ENCODE data around the gene GOLIM4. TPM values are rescaled to one million over a fixed set of nuclear protein-coding genes. Genes with fewer than 3 reads are reported as not detected.

The GOLIM4 gene
- total and polyA plus RNA-seq, 2 donors (not counting 1 experiment from before 2014, with no cell fraction given) = 46.2 to 77.3 TPM

GRCh38 chr3:168080499-168081170 lies 15.1 kb downstream of the GOLIM4 start:
- H3K9ac ChIP-seq (ENCODE audit: insufficient read depth, low read length) = no peak overlapping the region
- H3K9me3 ChIP-seq (ENCODE audit: control insufficient read depth, insufficient read depth, low read depth, low read length) = no peaks in the 10 kb centered on the region
- H3K27me3 ChIP-seq (ENCODE audit: control insufficient read depth, insufficient read depth, low read length) = no peaks in the 10 kb centered on the region
- peaks cover 51% of the 10 kb centered on the region for H3K79me2 ChIP-seq (ENCODE audit: control insufficient read depth, insufficient read depth, low read length)
- no peak overlapping the region for H2AFZ ChIP-seq (ENCODE audit: low read length)
- TF ChIP-seq EZH2 (IDR thresholded peaks at IDR 0.05; ENCODE audit: low read length, missing control alignments) = no peak
- TF ChIP-seq CTCF (conservative IDR thresholded peaks at IDR 0.05 in 1 of 2, IDR thresholded peaks at IDR 0.05 in 1 of 2; ENCODE audit: low read depth in 1 of 2, low read length in 2 of 2) = no peak
- no peak overlapping the region for H3K4me2 ChIP-seq (ENCODE audit: extremely low read depth, insufficient read depth, low read length)
- H3K27ac ChIP-seq (ENCODE audit: insufficient read depth, low read length) = no peak overlapping the region
- no peaks in the 10 kb centered on the region for H4K20me1 ChIP-seq (ENCODE audit: control insufficient read depth, extremely low read depth, insufficient read depth, low read length)
- DNase-seq (ENCODE audit: low read depth in 2 of 2) = no peak
- H3K4me1 ChIP-seq (ENCODE audit: control insufficient read depth, extremely low read depth, insufficient read depth, low read length) = no peaks in the 10 kb centered on the region
- no peak overlapping the region for H3K4me3 ChIP-seq (replicated peaks in 1 of 4; ENCODE audit: control extremely low read depth in 1 of 4, insufficient read depth in 1 of 4, low read depth in 3 of 4, low read length in 4 of 4)
- no peaks in the 10 kb centered on the region for H3K36me3 ChIP-seq (ENCODE audit: control insufficient read depth, insufficient read depth, low read length)

- Histone ChIP-seq H3K9me3 (ENCODE audit: control insufficient read depth, insufficient read depth, low read depth, low read length) (no peaks in the 10 kb centered on the region), H3K9ac (ENCODE audit: insufficient read depth, low read length) (no peak overlapping the region), H3K36me3 (ENCODE audit: control insufficient read depth, insufficient read depth, low read length) (no peaks in the 10 kb centered on the region), H3K27me3 (ENCODE audit: control insufficient read depth, insufficient read depth, low read length) (no peaks in the 10 kb centered on the region), H3K4me2 (ENCODE audit: extremely low read depth, insufficient read depth, low read length) (no peak overlapping the region), H2AFZ (ENCODE audit: low read length) (no peak overlapping the region), H3K27ac (ENCODE audit: insufficient read depth, low read length) (no peak overlapping the region), H3K4me1 (ENCODE audit: control insufficient read depth, extremely low read depth, insufficient read depth, low read length) (no peaks in the 10 kb centered on the region), H3K79me2 (ENCODE audit: control insufficient read depth, insufficient read depth, low read length) (peaks cover 51% of the 10 kb centered on the region), H4K20me1 (ENCODE audit: control insufficient read depth, extremely low read depth, insufficient read depth, low read length) (no peaks in the 10 kb centered on the region), H3K4me3 (replicated peaks in 1 of 4; ENCODE audit: control extremely low read depth in 1 of 4, insufficient read depth in 1 of 4, low read depth in 3 of 4, low read length in 4 of 4) (no peak overlapping the region)
- no peak for TF ChIP-seq EZH2 (IDR thresholded peaks at IDR 0.05; ENCODE audit: low read length, missing control alignments)
- no peak for TF ChIP-seq CTCF (conservative IDR thresholded peaks at IDR 0.05 in 1 of 2, IDR thresholded peaks at IDR 0.05 in 1 of 2; ENCODE audit: low read depth in 1 of 2, low read length in 2 of 2)
- DNase-seq (ENCODE audit: low read depth in 2 of 2) = no peak
Measured at GRCh38 chr3:168080022-168080421, 15.7 kb downstream of the GOLIM4 start.

- no peaks in the 10 kb centered on the region for H3K9me3 ChIP-seq (ENCODE audit: control insufficient read depth, insufficient read depth, low read depth, low read length)
- H3K9ac ChIP-seq (ENCODE audit: insufficient read depth, low read length) = no peak overlapping the region
- H3K4me2 ChIP-seq (ENCODE audit: extremely low read depth, insufficient read depth, low read length) = no peak overlapping the region
- H3K27me3 ChIP-seq (ENCODE audit: control insufficient read depth, insufficient read depth, low read length) = no peaks in the 10 kb centered on the region
- TF ChIP-seq EZH2 (IDR thresholded peaks at IDR 0.05; ENCODE audit: low read length, missing control alignments) = no peak
- TF ChIP-seq CTCF (conservative IDR thresholded peaks at IDR 0.05 in 1 of 2, IDR thresholded peaks at IDR 0.05 in 1 of 2; ENCODE audit: low read depth in 1 of 2, low read length in 2 of 2) = no peak
- no peaks in the 10 kb centered on the region for H3K36me3 ChIP-seq (ENCODE audit: control insufficient read depth, insufficient read depth, low read length)
- H4K20me1 ChIP-seq (ENCODE audit: control insufficient read depth, extremely low read depth, insufficient read depth, low read length) = no peaks in the 10 kb centered on the region
- H3K4me3 ChIP-seq (replicated peaks in 1 of 4; ENCODE audit: control extremely low read depth in 1 of 4, insufficient read depth in 1 of 4, low read depth in 3 of 4, low read length in 4 of 4) = no peak overlapping the region
- no peak overlapping the region for H3K27ac ChIP-seq (ENCODE audit: insufficient read depth, low read length)
- peak in 1 of 2 donors; percentile 62 for DNase-seq (ENCODE audit: low read depth in 2 of 2)
- H3K4me1 ChIP-seq (ENCODE audit: control insufficient read depth, extremely low read depth, insufficient read depth, low read length) = peaks cover under 1% of the 10 kb centered on the region
- peaks cover 34% of the 10 kb centered on the region for H3K79me2 ChIP-seq (ENCODE audit: control insufficient read depth, insufficient read depth, low read length)
- no peak overlapping the region for H2AFZ ChIP-seq (ENCODE audit: low read length)
Measured at GRCh38 chr3:168077091-168077490, 18.6 kb downstream of the GOLIM4 start.
